ENCODE data around the gene EREG. TPM values are rescaled to one million over a fixed set of nuclear protein-coding genes. Genes with fewer than 3 reads are reported as not detected.

The EREG gene
- total RNA-seq, 6 experiments from 2014 or later, result 28.8 to 38.0 (median 32.7) TPM

- Mint-ChIP-seq H3K4me1 (ENCODE audit: low read depth) (peaks cover 56% of the 10 kb centered on the region), H3K36me3 (ENCODE audit: low read depth) (no peaks in the 10 kb centered on the region), H3K4me3 (no peak overlapping the region), H3K9me3 (no peaks in the 10 kb centered on the region), H3K27ac (no peak overlapping the region), H3K27me3 (ENCODE audit: insufficient read depth) (no peaks in the 10 kb centered on the region)
- no peak for TF ChIP-seq CTCF (IDR thresholded peaks at IDR 0.05)
- no peak for DNase-seq
Measured at GRCh38 chr4:74420863-74421262, 55.9 kb downstream of the EREG start.

- TF ChIP-seq CTCF (IDR thresholded peaks at IDR 0.05), result no peak
- Mint-ChIP-seq H3K36me3 (ENCODE audit: low read depth) (no peaks in the 10 kb centered on the region), H3K4me3 (no peak overlapping the region), H3K9me3 (no peaks in the 10 kb centered on the region), H3K4me1 (ENCODE audit: low read depth) (peaks cover 45% of the 10 kb centered on the region), H3K27ac (peak overlapping the region; percentile 57), H3K27me3 (ENCODE audit: insufficient read depth) (no peaks in the 10 kb centered on the region)
- DNase-seq, result peak; percentile 83
Measured at GRCh38 chr4:74423104-74423503, 58.2 kb downstream of the EREG start.

GRCh38 chr4:74424111-74424510, 59.2 kb downstream of the EREG start:
- no peak overlapping the region for H3K4me3 Mint-ChIP-seq
- H3K27me3 Mint-ChIP-seq (ENCODE audit: insufficient read depth), result no peaks in the 10 kb centered on the region
- peaks cover 45% of the 10 kb centered on the region for H3K4me1 Mint-ChIP-seq (ENCODE audit: low read depth)
- no peaks in the 10 kb centered on the region for H3K36me3 Mint-ChIP-seq (ENCODE audit: low read depth)
- TF ChIP-seq CTCF (IDR thresholded peaks at IDR 0.05), result no peak
- DNase-seq, result no peak
- H3K27ac Mint-ChIP-seq, result no peak overlapping the region
- H3K9me3 Mint-ChIP-seq, result no peaks in the 10 kb centered on the region

- Mint-ChIP-seq H3K36me3 (ENCODE audit: low read depth) (no peaks in the 10 kb centered on the region), H3K4me1 (ENCODE audit: low read depth) (peaks cover 43% of the 10 kb centered on the region), H3K9me3 (no peaks in the 10 kb centered on the region), H3K27ac (peak overlapping the region; percentile 72), H3K4me3 (no peak overlapping the region), H3K27me3 (ENCODE audit: insufficient read depth) (no peaks in the 10 kb centered on the region)
- no peak for TF ChIP-seq CTCF (IDR thresholded peaks at IDR 0.05)
- DNase-seq, result peak; percentile 87
Measured at GRCh38 chr4:74426101-74426500, 61.2 kb downstream of the EREG start.

GRCh38 chr4:74428276-74428675, 63.3 kb downstream of the EREG start:
- Mint-ChIP-seq H3K9me3 (no peaks in the 10 kb centered on the region), H3K4me3 (no peak overlapping the region), H3K4me1 (ENCODE audit: low read depth) (peaks cover 45% of the 10 kb centered on the region), H3K36me3 (ENCODE audit: low read depth) (no peaks in the 10 kb centered on the region), H3K27ac (no peak overlapping the region), H3K27me3 (ENCODE audit: insufficient read depth) (no peaks in the 10 kb centered on the region)
- no peak for DNase-seq
- no peak for TF ChIP-seq CTCF (IDR thresholded peaks at IDR 0.05)
